ENCODE results near the gene STX5. TPM values are rescaled to one million over a fixed set of nuclear protein-coding genes. Genes with fewer than 3 reads are reported as not detected.

Gene STX5
- total and polyA plus RNA-seq, 9 of the 15 experiments (the other 6 are each of a cell fraction or from before 2014, with no cell fraction given) = 2.8 to 28.6 (median 23.7) TPM

GRCh38 chr11:62787005-62787759 lies 44.7 kb downstream of the STX5 start, which contains the start of gene TMEM179B (continued):
- peak; percentile 81 to 91 for TF ChIP-seq MNT (conservative IDR thresholded peaks at IDR 0.05)
- TF ChIP-seq MYC (IDR thresholded peaks at IDR 0.05; ENCODE audit: low read depth, low read length) = peak; percentile 89
- peak; percentile 75; the same call in 1 of the 2 replicates for TF ChIP-seq MYC (CRISPR knock-in tag; IDR thresholded peaks at IDR 0.05; ENCODE audit: borderline replicate concordance, low read depth)
- TF ChIP-seq USF2 (CRISPR knock-in tag; IDR thresholded peaks at IDR 0.05) = no peak
- peak; percentile 4; the same call in 1 of the 2 replicates for TF ChIP-seq BHLHE40 (IDR thresholded peaks at IDR 0.05; ENCODE audit: low read length)
- no peak for TF ChIP-seq U2AF2 (optimal IDR thresholded peaks at IDR 0.05; ENCODE audit: low read depth, low read length)
- 0 out of 2 replicates have a peak, but pooled peaks have one; percentile 19 for TF ChIP-seq XRCC5 (IDR thresholded peaks at IDR 0.05; ENCODE audit: low read depth, low read length)
- TF ChIP-seq HNRNPLL (IDR thresholded peaks at IDR 0.05; ENCODE audit: low read depth, low read length, poor library complexity, severe bottlenecking) = peak; percentile 16
- TF ChIP-seq PML (IDR thresholded peaks at IDR 0.05; ENCODE audit: low read length) = peak; percentile 87
- peak; percentile 92 for TF ChIP-seq IRF1 (CRISPR knock-in tag; IDR thresholded peaks at IDR 0.05; ENCODE audit: borderline replicate concordance)
- peak; percentile 89 for TF ChIP-seq ZEB2 (IDR thresholded peaks at IDR 0.05)
- peak; percentile 87 for TF ChIP-seq PHF20 (IDR thresholded peaks at IDR 0.05; ENCODE audit: partially characterized antibody)
- TF ChIP-seq POLR2H (tag; IDR thresholded peaks at IDR 0.05; ENCODE audit: low read depth) = peak; percentile 88
- TF ChIP-seq ZNF583 (CRISPR knock-in tag; IDR thresholded peaks at IDR 0.05) = 0 out of 2 replicates have a peak, but pooled peaks have one; percentile 31
- TF ChIP-seq TCF7 (IDR thresholded peaks at IDR 0.05; ENCODE audit: borderline replicate concordance) = peak; percentile 52; the same call in 1 of the 2 replicates
- TF ChIP-seq RNF2 (IDR thresholded peaks at IDR 0.05) = peak; percentile 51
- TF ChIP-seq ZBTB1 (CRISPR knock-in tag; IDR thresholded peaks at IDR 0.05; ENCODE audit: borderline replicate concordance, low read depth) = peak; percentile 38
- TF ChIP-seq ZNF146 (CRISPR knock-in tag; IDR thresholded peaks at IDR 0.05; ENCODE audit: unreplicated experiment) = peak; percentile 3
- TF ChIP-seq ZBTB7A (IDR thresholded peaks at IDR 0.05; ENCODE audit: borderline replicate concordance, control insufficient read depth, low read depth, low read length) = peak; percentile 91
- TF ChIP-seq SNAPC5 (CRISPR knock-in tag; IDR thresholded peaks at IDR 0.05) = no peak
- peak; percentile 83 for TF ChIP-seq ZBTB17 (CRISPR knock-in tag; IDR thresholded peaks at IDR 0.05)
- TF ChIP-seq SPI1 (IDR thresholded peaks at IDR 0.05; ENCODE audit: borderline replicate concordance, low read depth, low read length) = no peak
- no peak; the same call in 1 of the 2 replicates for TF ChIP-seq SMARCC2 (IDR thresholded peaks at IDR 0.05; ENCODE audit: low read depth)
- peak; percentile 45 for TF ChIP-seq NFE2 (IDR thresholded peaks at IDR 0.05; ENCODE audit: low read depth)
- TF ChIP-seq GTF2E2 (tag; IDR thresholded peaks at IDR 0.05) = 0 out of 2 replicates have a peak, but pooled peaks have one; percentile 62
- TF ChIP-seq HLTF (IDR thresholded peaks at IDR 0.05) = peak; percentile 72; the same call in 1 of the 2 replicates
- TF ChIP-seq HNRNPH1 (optimal IDR thresholded peaks at IDR 0.05; ENCODE audit: low read depth, low read length) = no peak
- TF ChIP-seq SOX6 (IDR thresholded peaks at IDR 0.05) = peak; percentile 61

All from K562 (cell line).